Ishikawa (cell line): ENCODE data around the gene CDK7.

Experiments used
- CEBPB ChIP-seq: IDR thresholded peaks from 2 replicates; pipeline ENCODE4 v1.6.1; 2012
- CREB1 ChIP-seq: IDR thresholded peaks from 2 replicates; pipeline ENCODE4 v1.6.1; 2012; ENCODE audit warnings: low read depth
- EGR1 ChIP-seq: IDR thresholded peaks from 2 replicates; pipeline ENCODE4 v1.6.1; 2012
- EP300 ChIP-seq: IDR thresholded peaks from 2 replicates; pipeline ENCODE4 v1.6.1; 2012; ENCODE audit warnings: borderline replicate concordance
- FOXM1 ChIP-seq: IDR thresholded peaks from 2 replicates; pipeline ENCODE4 v1.6.1; 2012; ENCODE audit warnings: low read depth, borderline replicate concordance
- NFIC ChIP-seq: IDR thresholded peaks from 2 replicates; pipeline ENCODE4 v1.6.1; 2012
- RAD21 ChIP-seq: IDR thresholded peaks from 2 replicates; pipeline ENCODE4 v1.6.1; 2012; ENCODE audit warnings: low read depth
- REST ChIP-seq: IDR thresholded peaks from 2 replicates; pipeline ENCODE4 v1.6.1; 2012; ENCODE audit warnings: low read depth, mild to moderate bottlenecking
- TAF1 ChIP-seq: IDR thresholded peaks from 2 replicates; pipeline ENCODE4 v1.6.1; 2012; ENCODE audit warnings: low read depth, mild to moderate bottlenecking
- TCF12 ChIP-seq: IDR thresholded peaks from 2 replicates; pipeline ENCODE4 v1.6.1; 2012; ENCODE audit warnings: low read depth
- TEAD4 ChIP-seq: IDR thresholded peaks from 2 replicates; pipeline ENCODE4 v1.6.1; 2012
- USF1 ChIP-seq: IDR thresholded peaks from 2 replicates; pipeline ENCODE4 v1.6.1; 2012
- YY1 ChIP-seq: IDR thresholded peaks from 2 replicates; pipeline ENCODE4 v1.6.1; 2012; ENCODE audit warnings: low read depth
- ZBTB7A ChIP-seq: IDR thresholded peaks from 2 replicates; pipeline ENCODE4 v1.6.1; 2012; ENCODE audit warnings: low read depth
- TF ChIP-seq, protein P1 (sequence below): IDR thresholded peaks from 2 replicates; pipeline ENCODE4 v1.6.1; 2012

Gene CDK7

GRCh38 chr5:69288069-69288468 lies 53.4 kb downstream of the CDK7 start:
- TF ChIP-seq YY1 (no peak), REST (no peak), FOXM1 (no peak), USF1 (no peak), CEBPB (no peak), RAD21 (no peak), EP300 (no peak), TCF12 (no peak)
- TF ChIP-seq, protein P1, sequence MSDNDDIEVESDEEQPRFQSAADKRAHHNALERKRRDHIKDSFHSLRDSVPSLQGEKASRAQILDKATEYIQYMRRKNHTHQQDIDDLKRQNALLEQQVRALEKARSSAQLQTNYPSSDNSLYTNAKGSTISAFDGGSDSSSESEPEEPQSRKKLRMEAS: no peak

DNA sequence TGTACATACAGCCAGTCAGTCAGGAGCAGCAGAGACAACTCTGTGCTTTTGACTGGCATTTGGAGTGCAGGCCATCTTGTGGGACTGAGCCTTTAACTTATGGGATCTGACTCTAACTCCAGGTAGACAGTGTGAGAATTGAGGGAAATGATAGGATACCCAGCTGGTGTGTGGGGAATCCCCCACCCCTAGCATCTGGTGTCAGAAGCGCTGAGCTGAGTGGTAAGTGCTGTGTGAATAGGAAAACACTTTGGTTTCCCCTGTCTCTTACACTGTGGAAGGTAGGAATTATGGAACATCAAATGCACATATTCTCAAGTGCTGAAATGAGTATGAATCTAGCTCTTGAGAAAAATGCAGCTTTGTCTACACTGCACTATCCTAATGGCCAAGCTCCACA lies 54.0 kb downstream of the CDK7 start:
- TF ChIP-seq TEAD4 (no peak), EGR1 (no peak), CREB1 (no peak), RAD21 (no peak), EP300 (no peak), ZBTB7A (no peak), FOXM1 (no peak), YY1 (no peak), CEBPB (no peak), REST (no peak), TAF1 (no peak), USF1 (no peak), NFIC (no peak), TCF12 (no peak)
- TF ChIP-seq, protein P1: no peak

DNA sequence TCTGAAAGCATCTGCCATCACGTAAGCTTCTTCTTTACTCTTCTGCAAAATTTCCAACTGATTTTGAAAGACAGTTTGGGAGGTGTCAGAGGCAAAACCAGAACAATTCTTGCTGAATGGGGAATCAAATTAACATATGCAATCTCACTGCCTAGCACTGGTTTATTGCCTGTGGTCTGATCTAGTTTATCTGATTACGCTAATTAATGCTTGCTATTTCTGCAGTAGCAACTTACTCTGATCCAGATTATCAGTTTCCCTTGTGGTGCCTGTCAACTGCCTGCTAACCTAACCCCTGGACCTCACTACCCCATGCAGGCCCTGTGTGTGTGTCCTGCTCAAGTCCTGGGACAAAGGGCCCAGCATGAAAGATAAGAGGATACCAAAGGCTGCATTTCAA lies 57.6 kb downstream of the CDK7 start:
- TF ChIP-seq CEBPB (no peak), FOXM1 (no peak), TEAD4 (no peak), TCF12 (no peak), USF1 (no peak), EGR1 (no peak), YY1 (no peak), CREB1 (no peak), REST (no peak), TAF1 (no peak), NFIC (no peak), RAD21 (no peak), EP300 (no peak), ZBTB7A (no peak)
- TF ChIP-seq, protein P1: no peak

- no peak for TF ChIP-seq EGR1
- TF ChIP-seq, protein P1: no peak
- TF ChIP-seq CREB1: no peak
- no peak for TF ChIP-seq ZBTB7A
- no peak for TF ChIP-seq RAD21
These were observed 59.2 kb downstream of the CDK7 start for GRCh38 chr5:69293882-69294281.
